Vagina (tissue), 2 donors: ENCODE results near the gene WDR48.

Experiments
- CTCF ChIP-seq, 3 experiments: fragments of 450-650 bp in 2 of 3; fragments of 200-600 bp in 1 of 3; sonication (generic) in 1 of 3; IDR thresholded peaks; one replicate each; pipeline ENCODE4 v1.5.1; 2017 to 2019; ENCODE audit warnings: antibody characterized with exemption in 3 of 3, mild to moderate bottlenecking in 2 of 3, moderate library complexity in 2 of 3
- POLR2A ChIP-seq, 2 donors: fragments of 450-650 bp; IDR thresholded peaks; one replicate each; pipeline ENCODE4 v1.6.1; 2017; ENCODE audit warnings: antibody characterized with exemption in 2 of 2, mild to moderate bottlenecking in 2 of 2, moderate library complexity in 2 of 2
- POLR2AphosphoS5 ChIP-seq, 2 donors: sonication (generic); formaldehyde crosslinking; IDR thresholded peaks; one replicate each; pipeline ENCODE4 v1.9.0; 2017; ENCODE audit warnings: antibody characterized with exemption in 2 of 2, mild to moderate bottlenecking in 2 of 2, low read depth in 1 of 2; ENCODE audit not compliant: insufficient read depth in 1 of 2

- TF ChIP-seq CTCF (IDR thresholded peaks at IDR 0.05) (no peak), POLR2A (IDR thresholded peaks at IDR 0.05) (no peak), POLR2AphosphoS5 (IDR thresholded peaks at IDR 0.05; ENCODE audit: insufficient read depth in 1 of 2, low read depth in 1 of 2) (no peak)
Observed at GRCh38 chr3:39050029-39050428, 1.8 kb upstream of the WDR48 start.
